Adrenal gland (tissue), 5 donors: ENCODE results near the gene ACADSB.

Source experiments
- CTCF ChIP-seq, 6 experiments: fragments of 450-650 bp in 4 of 6; fragments of 200-600 bp in 2 of 6; sonication (generic) in 1 of 6; IDR thresholded peaks; 1 replicate in 5 of 6; 2 replicates in 1 of 6; pipeline versions ENCODE4 v1.5.1 to v1.8.0; 2016 to 2021; ENCODE audit warnings: antibody characterized with exemption in 6 of 6, mild to moderate bottlenecking in 2 of 6, moderate library complexity in 1 of 6
- POLR2A ChIP-seq, 2 donors: fragments of 450-650 bp; IDR thresholded peaks; one replicate each; pipeline ENCODE4 v1.6.1; 2017; ENCODE audit warnings: antibody characterized with exemption in 2 of 2, mild to moderate bottlenecking in 2 of 2, moderate library complexity in 1 of 2
- donor health status: DM: no; HTN: no; CAD: no.

- TF ChIP-seq CTCF (IDR thresholded peaks at IDR 0.05) = no peak
- no peak for TF ChIP-seq POLR2A (IDR thresholded peaks at IDR 0.05)
These were observed 12.7 kb downstream of the ACADSB start for GRCh38 chr10:123021517-123021916.
